OCI-LY7 (cell line): Measurements from ENCODE around the gene PARD3. TPM values are rescaled to one million over a fixed set of nuclear protein-coding genes. Genes with fewer than 3 reads are reported as not detected.
"Not testable (repeated sequence)": the region's sequence is repeated elsewhere in the genome, so short reads cannot be mapped to it uniquely, and the experiment has no call there.

Experiments used
- BruUV-seq: library from RNA; stranded (reverse); fragments of 400-500 nt; replicated peaks from 2 replicates; lab custom pipeline; 2021; lab: Mats Ljungman, UMichigan
- CTCF ChIA-PET: fragments of 300-600 bp; sonication (Branson Sonifier 250); formaldehyde crosslinking; loops from one replicate; lab custom pipeline; 2022; ENCODE audit warnings: antibody characterized with exemption; ENCODE audit not compliant: unreplicated experiment; lab: Charles Lee
- POLR2A ChIA-PET: fragments of 300-600 bp; sonication (Branson Sonifier 250); formaldehyde crosslinking; loops from one replicate; lab custom pipeline; 2022; ENCODE audit warnings: antibody characterized with exemption; lab: Charles Lee
- DNase-seq: peaks from one replicate; pipeline ENCODE4 v3.0.0-alpha.2; 2015; ENCODE audit warnings: low spot score
- H2AFZ ChIP-seq: fragments of 200-600 bp; sonication (generic), shearing (Covaris generic); 2 replicates; pipeline ENCODE4 v1.6.1; 2014; ENCODE audit warnings: mild to moderate bottlenecking, antibody characterized with exemption, low read length, moderate library complexity
- H3K27ac ChIP-seq: fragments of 200-600 bp; sonication (generic); 2 replicates; pipeline ENCODE4 v1.5.1; 2014; ENCODE audit warnings: mixed run types, low read depth, mild to moderate bottlenecking, moderate library complexity, low read length, inconsistent platforms; ENCODE audit not compliant: poor library complexity, severe bottlenecking
- H3K36me3 ChIP-seq: fragments of 200-600 bp; sonication (generic); 2 replicates; pipeline ENCODE4 v1.6.1; 2014; ENCODE audit warnings: mild to moderate bottlenecking, antibody characterized with exemption, low read length, moderate library complexity, mixed read lengths; ENCODE audit not compliant: insufficient read depth
- H3K4me1 ChIP-seq: fragments of 200-600 bp; sonication (generic); 2 replicates; pipeline ENCODE4 v1.5.1; 2014; ENCODE audit warnings: mild to moderate bottlenecking, low read length; ENCODE audit not compliant: insufficient read depth, poor library complexity, severe bottlenecking
- H3K4me2 ChIP-seq: fragments of 200-600 bp; sonication (generic); 2 replicates; pipeline ENCODE4 v1.6.1; 2014; ENCODE audit warnings: mild to moderate bottlenecking, low read length
- H3K4me3 ChIP-seq: fragments of 200-600 bp; sonication (generic); 2 replicates; pipeline ENCODE4 v1.5.1; 2014; ENCODE audit warnings: mild to moderate bottlenecking, low read depth, low read length; ENCODE audit not compliant: poor library complexity, severe bottlenecking
- H3K79me2 ChIP-seq: fragments of 200-600 bp; sonication (generic); 2 replicates; pipeline ENCODE4 v1.6.1; 2016; ENCODE audit warnings: low read depth, mild to moderate bottlenecking, low read length, moderate library complexity, mixed read lengths; ENCODE audit not compliant: insufficient read depth
- H3K9me2 ChIP-seq: fragments of 200-600 bp; sonication (generic); 2 replicates; pipeline ENCODE4 v1.6.1; 2016; ENCODE audit warnings: mild to moderate bottlenecking, low read length, mixed read lengths; ENCODE audit not compliant: insufficient read depth
- H3K9me3 ChIP-seq: fragments of 200-600 bp; sonication (generic); 2 replicates; pipeline ENCODE4 v1.6.1; 2014; ENCODE audit warnings: mild to moderate bottlenecking, mixed run types, low read length, mixed read lengths
- H4K20me1 ChIP-seq: fragments of 200-600 bp; sonication (generic); 2 replicates; pipeline ENCODE4 v1.6.1; 2014; ENCODE audit warnings: mild to moderate bottlenecking, antibody characterized with exemption, low read length, moderate library complexity, mixed read lengths; ENCODE audit not compliant: insufficient read depth
- EZH2phosphoT487 ChIP-seq: fragments of 200-600 bp; sonication (generic); IDR thresholded peaks from 2 replicates; pipeline ENCODE4 v1.6.1; 2018; ENCODE audit warnings: low read depth, borderline replicate concordance, mild to moderate bottlenecking, mixed run types, antibody characterized with exemption, low read length, moderate library complexity, mixed read lengths
- intact Hi-C: fragments of 100-400 bp; cut with micrococcal nuclease; formaldehyde crosslinking; loops from one replicate; pipeline ENCODE4 v1.10.0; 2022; ENCODE audit not compliant: unreplicated experiment
- total RNA-seq, 2 experiments: library from RNA; depleted of rRNA in 1 of 2; stranded (reverse); fragments of >200 nt in 1 of 2; shearing (Covaris generic) in 1 of 2; gene quantifications; 2 replicates each; pipeline ENCODE4 v1.2.3, GENCODE V29; 2014 to 2022
- TF ChIP-seq, protein P1 (sequence below): fragments of 200-600 bp; sonication (generic); conservative IDR thresholded peaks from 2 replicates; pipeline ENCODE4 v1.5.1; 2014; ENCODE audit warnings: mild to moderate bottlenecking, antibody characterized with exemption, low read length, moderate library complexity, mixed read lengths

Gene PARD3
- total RNA-seq, 2 experiments from 2014 or later: not detected

DNA sequence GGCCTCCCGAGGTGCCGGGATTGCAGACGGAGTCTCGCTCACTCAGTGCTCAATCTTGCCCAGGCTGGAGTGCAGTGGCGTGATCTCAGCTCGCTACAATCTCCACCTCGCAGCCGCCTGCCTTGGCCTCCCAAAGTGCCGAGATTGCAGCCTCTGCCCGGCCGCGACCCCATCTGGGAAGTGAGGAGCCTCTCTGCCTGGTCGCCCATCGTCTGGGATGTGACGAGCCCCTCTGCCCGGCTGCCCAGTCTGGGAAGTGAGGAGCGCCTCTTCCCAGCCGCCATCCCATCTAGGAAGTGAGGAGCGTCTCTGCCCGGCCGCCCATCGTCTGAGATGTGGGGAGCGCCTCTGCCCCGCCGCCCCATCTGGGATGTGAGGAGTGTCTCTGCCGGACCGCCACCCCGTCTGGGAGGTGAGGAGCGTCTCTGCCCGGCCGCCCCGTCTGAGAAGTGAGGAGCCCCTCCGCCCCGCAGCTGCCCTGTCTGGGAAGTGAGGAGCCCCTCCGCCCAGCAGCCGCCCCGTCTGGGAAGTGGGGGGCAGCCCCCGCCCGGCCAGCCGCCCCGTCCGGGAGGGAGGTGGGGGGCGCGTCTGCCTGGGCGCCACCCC lies 462.4 kb downstream of the PARD3 start:
- DNase-seq, H3K4me3 ChIP-seq, H3K4me2 ChIP-seq, CTCF ChIA-PET, H4K20me1 ChIP-seq, POLR2A ChIA-PET, H3K9me3 ChIP-seq, H3K36me3 ChIP-seq, H3K9me2 ChIP-seq, intact Hi-C loops, H3K4me1 ChIP-seq, BruUV-seq, H3K27ac ChIP-seq, H2AFZ ChIP-seq, H3K79me2 ChIP-seq: not testable (repeated sequence)

DNA sequence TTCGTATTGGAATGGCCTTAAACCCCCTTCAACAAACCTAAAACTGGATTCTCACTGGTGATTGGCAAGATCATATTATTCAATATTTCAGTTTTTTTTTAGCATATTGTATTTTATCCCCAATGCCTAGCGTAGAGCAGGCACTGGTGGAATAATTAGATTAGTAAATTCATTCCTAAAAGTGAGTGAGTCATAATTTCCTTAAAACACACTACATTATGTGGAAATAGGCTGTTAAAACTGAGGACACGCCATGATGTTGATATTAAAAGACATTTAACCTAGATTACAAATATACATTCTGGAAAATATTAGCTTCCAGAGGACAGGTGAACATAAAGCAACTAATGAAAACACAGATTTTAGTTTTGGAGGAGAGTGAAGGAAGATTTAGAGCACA lies 463.9 kb downstream of the PARD3 start:
- CTCF ChIA-PET: no interaction called here
- POLR2A ChIA-PET: interaction anchor here (0.7 to 1.2 kb wide), 4 partner anchors 22 to 1975 kb away, joined by 3 to 4 read pairs (median 3); no protein-coding TSS in a partner anchor
- Histone ChIP-seq H3K4me3 (no peak overlapping the region), H3K4me2 (no peak overlapping the region), H2AFZ (no peak overlapping the region), H3K27ac (no peak overlapping the region), H3K9me3 (no peaks in the 10 kb centered on the region), H3K36me3 (no peaks in the 10 kb centered on the region), H4K20me1 (no peaks in the 10 kb centered on the region), H3K79me2 (no peaks in the 10 kb centered on the region), H3K4me1 (no peaks in the 10 kb centered on the region), H3K9me2 (no peaks in the 10 kb centered on the region)
- no peak for TF ChIP-seq EZH2phosphoT487
- TF ChIP-seq, protein P1, sequence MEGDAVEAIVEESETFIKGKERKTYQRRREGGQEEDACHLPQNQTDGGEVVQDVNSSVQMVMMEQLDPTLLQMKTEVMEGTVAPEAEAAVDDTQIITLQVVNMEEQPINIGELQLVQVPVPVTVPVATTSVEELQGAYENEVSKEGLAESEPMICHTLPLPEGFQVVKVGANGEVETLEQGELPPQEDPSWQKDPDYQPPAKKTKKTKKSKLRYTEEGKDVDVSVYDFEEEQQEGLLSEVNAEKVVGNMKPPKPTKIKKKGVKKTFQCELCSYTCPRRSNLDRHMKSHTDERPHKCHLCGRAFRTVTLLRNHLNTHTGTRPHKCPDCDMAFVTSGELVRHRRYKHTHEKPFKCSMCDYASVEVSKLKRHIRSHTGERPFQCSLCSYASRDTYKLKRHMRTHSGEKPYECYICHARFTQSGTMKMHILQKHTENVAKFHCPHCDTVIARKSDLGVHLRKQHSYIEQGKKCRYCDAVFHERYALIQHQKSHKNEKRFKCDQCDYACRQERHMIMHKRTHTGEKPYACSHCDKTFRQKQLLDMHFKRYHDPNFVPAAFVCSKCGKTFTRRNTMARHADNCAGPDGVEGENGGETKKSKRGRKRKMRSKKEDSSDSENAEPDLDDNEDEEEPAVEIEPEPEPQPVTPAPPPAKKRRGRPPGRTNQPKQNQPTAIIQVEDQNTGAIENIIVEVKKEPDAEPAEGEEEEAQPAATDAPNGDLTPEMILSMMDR: no peak
- intact Hi-C loops: no loop called here
- no TSS peak for BruUV-seq
- DNase-seq: no peak

DNA sequence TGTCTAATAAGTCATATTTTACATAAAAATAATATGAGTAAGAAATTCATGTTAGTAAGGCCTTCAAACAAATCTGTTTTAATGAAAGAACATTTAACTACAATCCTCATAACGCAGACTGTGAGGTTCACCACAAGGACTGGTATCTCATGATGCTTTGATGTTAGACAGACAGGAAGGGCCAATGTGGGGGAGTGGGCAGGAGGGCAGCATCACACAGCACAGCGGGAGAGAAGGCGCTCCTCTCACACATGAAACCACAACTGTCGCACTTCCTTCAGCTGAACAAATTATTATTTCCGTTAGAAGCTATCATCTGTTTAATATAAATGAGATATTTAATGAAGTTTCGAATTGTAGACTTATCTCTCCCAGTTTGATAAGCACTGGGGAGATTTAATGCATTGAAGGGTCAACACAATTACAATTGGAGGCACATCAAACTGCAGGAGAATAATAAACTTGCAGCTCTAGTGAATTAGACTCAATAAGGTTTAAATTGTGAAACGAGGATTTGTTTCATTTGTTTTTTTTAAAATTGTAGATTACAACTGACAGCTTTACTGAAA lies 466.1 kb downstream of the PARD3 start:
- TF ChIP-seq, protein P1: no peak
- no peak for TF ChIP-seq EZH2phosphoT487
- H4K20me1 ChIP-seq: no peaks in the 10 kb centered on the region
- POLR2A ChIA-PET: interaction anchor here (0.5 kb wide), 1 partner anchor 573 kb away, joined by 3 read pairs; no protein-coding TSS in a partner anchor
- H3K4me3 ChIP-seq: no peak overlapping the region
- no peaks in the 10 kb centered on the region for H3K4me1 ChIP-seq
- no peaks in the 10 kb centered on the region for H3K9me2 ChIP-seq
- intact Hi-C loops: no loop called here
- H3K79me2 ChIP-seq: no peaks in the 10 kb centered on the region
- H3K4me2 ChIP-seq: no peak overlapping the region
- no peaks in the 10 kb centered on the region for H3K9me3 ChIP-seq
- no peaks in the 10 kb centered on the region for H3K36me3 ChIP-seq
- BruUV-seq: no TSS peak
- DNase-seq: no peak
- no peak overlapping the region for H2AFZ ChIP-seq
- CTCF ChIA-PET: interaction anchor here (0.6 kb wide), 1 partner anchor 13 kb away, joined by 3 read pairs; no protein-coding TSS in a partner anchor
- no peak overlapping the region for H3K27ac ChIP-seq
